Umbilical cord (tissue), 1 donor: ENCODE data around the gene CCR5AS.
"Not testable (repeated sequence)": the region's sequence is repeated elsewhere in the genome, so short reads cannot be mapped to it uniquely, and the experiment has no call there.

Experiments used
- DNase-seq: peaks from one replicate; pipeline ENCODE4 v3.0.0-alpha.2; 2015; ENCODE audit warnings: low spot score

The CCR5AS gene

DNA sequence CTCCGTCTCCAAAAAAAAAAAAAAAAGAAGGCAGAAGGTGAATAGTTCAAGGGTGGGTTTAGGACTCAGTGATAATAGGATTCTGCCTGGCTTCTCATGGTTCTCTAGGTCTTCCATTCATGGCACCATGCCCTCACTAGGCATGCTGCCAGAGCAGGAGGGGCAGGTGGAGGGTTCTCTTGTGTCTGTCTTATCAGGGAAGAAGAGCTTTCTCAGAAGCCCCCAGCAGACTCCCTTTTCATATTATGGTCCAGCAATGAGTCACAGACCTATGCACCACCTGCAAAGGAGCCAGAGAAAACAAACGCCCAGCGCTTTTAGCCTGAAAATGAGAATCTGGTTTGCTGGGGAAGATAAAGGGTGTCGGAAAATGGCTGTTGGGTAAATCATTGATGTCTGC lies 50.0 kb downstream of the CCR5AS start:
- DNase-seq, result no peak

DNA sequence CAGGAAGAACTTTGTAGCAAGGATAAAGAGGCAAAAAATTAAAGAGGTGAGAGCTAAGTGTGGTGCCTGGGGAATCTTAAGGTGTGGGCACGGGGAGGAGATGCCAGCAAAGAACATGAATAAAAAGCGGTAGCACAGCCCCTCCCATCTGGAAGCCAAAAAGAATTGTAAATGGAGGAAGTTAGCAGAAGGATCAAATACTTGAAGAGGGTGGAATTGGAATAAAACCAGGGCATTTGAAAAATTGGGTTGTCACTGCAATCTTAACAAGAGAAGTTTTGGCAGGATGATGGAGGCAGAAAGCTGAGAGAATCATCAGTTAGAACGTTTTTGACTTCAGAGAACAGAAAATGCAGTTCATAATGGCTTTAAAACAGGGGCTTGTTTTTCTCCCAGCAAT lies 50.6 kb downstream of the CCR5AS start:
- no peak for DNase-seq

DNA sequence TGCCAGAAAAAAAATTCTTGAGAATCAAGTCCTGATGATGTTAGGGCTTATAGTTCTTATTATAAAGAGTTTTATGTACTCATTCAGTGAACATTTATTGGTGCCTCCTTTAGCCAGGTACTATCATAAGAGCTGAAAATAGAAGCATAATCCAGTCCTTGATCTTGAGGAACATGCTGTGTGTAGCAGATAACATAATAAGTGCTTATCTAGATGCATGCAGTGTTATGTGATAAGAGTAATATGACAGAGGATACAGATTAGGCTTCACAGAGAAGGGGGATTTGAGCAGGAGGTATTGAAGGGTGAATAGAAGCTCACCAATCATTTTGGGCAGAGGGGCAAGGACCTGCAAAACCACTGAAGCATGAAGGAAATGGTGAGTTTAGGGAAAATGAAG lies 51.9 kb downstream of the CCR5AS start:
- no peak for DNase-seq

- no peak for DNase-seq
Measured at GRCh38 chr3:46354478-46354877, 52.4 kb downstream of the CCR5AS start.

GRCh38 chr3:46353647-46354410 lies 53.0 kb downstream of the CCR5AS start, which contains the start of gene CCR2:
Gene CCR2, plus strand, starts transcription at chr3:46354111. Its CDS starts 3,417 bp downstream, at chr3:46357528.
- peak; percentile 27 for DNase-seq

GRCh38 chr3:46353090-46353489 lies 53.8 kb downstream of the CCR5AS start:
- DNase-seq, result no peak

GRCh38 chr3:46351646-46352045 lies 55.2 kb downstream of the CCR5AS start:
- DNase-seq, result no peak

DNA sequence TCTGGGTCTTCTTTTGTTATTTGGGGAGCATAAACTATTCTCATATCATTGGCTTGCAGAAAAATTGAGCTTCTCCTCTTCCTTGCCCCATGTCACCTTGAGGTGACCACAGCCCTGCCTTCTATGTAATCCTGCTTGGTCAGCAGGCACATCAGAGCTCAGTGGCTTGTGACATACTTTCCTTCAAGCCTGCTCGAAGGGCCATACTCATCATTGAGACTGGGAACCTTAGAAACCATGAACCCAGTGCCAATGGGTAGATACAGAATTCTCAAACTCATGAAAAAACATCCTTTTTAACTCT lies 56.7 kb downstream of the CCR5AS start:
- DNase-seq, result no peak

DNA sequence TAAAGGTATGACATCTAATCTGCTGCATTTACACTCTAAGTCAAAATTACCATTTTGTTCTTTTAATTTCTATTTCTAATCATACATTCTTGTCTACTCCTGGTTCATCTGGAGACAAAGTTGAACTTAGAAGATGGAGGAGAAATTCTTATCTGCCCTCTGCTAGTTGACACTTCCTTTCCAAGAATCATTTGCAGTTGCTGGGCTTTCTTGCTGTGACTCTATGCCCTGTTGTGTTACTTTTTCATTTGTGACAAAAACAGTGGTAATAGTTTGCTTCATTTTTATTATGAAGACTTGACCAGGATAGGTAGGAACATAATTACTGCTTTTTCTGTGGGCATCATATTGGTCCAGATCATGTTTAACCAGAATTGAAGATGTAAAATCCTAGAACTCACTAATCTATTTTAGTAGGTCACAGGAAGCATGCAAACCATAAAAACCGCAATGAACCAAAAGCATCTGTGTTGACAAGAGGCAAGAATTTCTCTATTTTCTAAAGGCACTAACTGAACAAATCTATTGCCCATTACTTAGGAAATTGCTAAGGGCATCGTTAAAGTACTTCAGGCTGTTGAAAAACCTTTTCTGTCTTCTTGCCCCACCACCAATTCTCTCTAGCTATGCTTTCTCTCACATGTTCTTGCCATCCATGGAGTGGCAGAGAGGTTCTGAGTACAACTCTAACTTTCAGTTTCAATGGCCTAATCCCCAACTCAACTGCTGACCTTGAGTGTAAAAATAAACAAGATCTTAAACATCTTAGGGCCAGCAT lies 57.2 kb downstream of the CCR5AS start:
- DNase-seq, result no peak

DNA sequence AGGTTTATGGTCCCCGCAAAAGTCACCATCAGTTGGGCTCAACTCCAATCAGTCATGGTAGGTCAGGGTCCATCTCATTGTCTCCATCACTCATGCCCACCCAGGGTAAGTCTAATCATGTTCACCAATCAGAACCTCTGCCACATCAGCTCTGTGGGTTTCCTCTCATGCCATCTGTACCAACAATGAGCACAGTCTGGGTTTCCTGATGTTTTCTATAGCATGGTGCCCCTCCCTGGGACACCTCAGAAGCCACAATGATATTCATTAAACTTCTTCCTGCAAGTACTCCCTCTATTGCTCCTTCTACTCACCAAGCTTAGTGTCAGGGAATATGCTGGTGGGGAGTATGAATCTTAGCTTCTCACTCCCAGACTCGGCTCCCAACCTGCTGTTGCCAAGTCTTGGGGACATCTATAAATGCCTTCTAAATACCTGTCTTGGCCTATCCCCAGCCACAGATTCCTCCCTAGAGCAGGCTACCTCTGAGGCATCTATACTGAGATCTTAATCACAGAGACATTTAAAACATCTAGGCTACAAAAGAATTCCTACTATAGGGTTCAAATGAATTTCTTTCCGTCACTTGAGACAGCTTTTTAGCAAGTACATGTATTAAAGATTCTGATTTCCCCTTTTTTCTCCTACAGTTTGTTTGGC lies 57.9 kb downstream of the CCR5AS start:
- DNase-seq, result no peak

DNA sequence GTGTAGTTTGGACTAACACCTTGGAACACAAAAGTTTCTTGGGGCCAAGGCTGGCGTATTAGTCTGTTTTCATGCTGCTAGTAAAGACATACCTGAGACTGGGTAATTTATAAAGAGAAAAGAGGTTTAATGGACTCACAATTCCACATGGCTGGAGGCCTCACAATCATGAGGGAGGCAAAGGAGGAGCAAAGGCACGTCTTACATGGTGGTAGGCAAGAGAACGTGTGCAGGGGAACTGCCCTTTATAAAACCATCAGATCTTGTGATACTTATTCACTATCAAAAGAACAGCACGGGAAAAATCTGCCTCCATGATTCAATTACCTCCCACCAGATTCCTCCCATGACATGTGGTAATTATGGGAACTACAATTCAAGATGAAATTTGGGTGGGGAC lies 62.4 kb downstream of the CCR5AS start:
- DNase-seq, result no peak

DNA sequence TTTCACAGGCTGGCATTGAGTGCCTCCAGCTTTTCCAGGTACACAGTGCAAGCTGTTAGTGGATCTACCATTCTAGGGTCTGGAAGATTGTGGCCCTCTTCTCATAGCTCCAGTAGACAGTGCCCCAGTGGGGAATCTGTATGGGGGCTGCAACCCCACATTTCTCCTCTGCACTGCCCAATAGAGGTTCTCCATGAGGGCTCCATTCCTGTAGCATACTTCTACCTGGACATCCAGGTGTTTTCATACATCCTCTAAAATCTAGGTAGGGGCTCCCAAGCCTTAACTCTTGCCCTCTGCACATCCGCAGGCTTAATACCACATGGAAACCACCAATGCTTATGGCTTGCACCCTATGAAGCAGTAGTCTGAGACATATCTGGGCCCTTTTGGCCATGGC lies 68.0 kb downstream of the CCR5AS start:
- no peak for DNase-seq

- no peak for DNase-seq
Measured at GRCh38 chr3:46337911-46338310, 69.0 kb downstream of the CCR5AS start.

DNA sequence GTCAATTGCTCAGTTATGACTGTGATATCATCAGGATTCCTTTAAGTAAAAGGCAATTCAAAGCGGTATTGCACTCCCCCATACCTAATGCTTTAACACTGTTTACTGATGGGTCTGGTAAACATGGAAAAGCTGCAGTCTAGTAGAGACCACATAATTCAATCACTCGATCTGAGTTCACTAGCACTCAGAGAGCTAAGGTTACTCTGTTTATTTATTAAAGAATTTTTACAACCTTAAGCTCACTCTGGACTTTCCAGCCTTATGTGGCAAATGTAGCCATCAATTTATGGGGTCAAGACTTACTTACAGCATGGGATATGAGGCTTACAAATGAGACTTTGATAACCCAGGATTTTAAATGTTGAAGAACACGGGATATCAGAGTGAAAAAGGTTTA lies 71.3 kb downstream of the CCR5AS start:
- DNase-seq, result no peak

- DNase-seq, result peak; percentile 7
Measured at GRCh38 chr3:46334741-46335478, 72.0 kb downstream of the CCR5AS start.

DNA sequence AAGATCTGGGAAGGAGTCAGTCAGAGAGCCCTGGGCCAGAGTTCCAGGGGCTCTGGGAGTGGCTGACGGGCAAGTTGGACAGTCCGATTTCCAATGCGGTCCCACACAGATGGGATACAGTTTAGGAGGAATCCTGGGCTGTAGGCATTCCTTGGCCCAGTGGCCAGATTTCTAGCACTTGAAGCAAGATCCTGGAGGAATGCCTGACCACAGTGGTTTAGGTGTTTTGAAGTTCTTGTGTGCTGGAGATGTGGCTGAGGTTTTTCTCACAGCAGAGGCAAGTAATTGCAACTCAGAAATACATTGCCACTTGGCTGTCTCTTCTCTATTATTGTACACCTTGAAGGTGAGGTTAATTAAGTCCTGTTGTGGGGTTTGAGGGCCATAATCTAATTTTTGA lies 76.2 kb downstream of the CCR5AS start:
- not testable (repeated sequence) for DNase-seq

DNA sequence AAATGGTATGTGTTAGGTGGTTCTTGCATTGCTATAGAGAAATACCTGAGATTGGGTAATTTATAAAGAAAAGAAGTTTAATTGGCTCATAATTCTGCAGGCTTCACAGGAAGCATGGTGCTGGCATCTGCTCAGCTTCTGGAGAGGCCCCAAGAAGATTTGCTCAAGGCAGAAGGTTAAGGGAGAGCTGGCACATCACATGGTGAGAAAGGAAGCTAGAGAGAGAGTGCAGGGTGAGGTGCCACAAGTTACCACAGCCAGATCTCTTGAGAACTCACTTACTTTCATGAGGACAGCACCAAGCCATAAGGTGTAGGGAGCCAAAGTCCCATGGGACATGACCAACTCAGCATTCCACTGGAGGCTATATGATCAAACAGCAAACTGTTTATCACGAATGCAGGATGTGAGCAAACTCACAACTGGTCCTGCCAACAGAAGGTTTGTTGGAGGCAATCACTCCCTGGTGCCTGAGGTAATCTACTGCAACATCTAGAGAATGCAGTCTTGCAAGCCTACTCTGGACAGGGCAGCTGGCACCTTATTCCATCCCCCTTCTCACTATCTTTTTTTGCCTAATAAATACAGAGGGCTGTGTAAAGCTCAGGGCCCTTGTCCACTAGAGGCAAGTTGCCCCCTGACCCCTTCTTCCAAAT lies 81.1 kb downstream of the CCR5AS start:
- no peak for DNase-seq

- DNase-seq, result no peak
Measured at GRCh38 chr3:46324036-46324435, 82.8 kb downstream of the CCR5AS start.

DNA sequence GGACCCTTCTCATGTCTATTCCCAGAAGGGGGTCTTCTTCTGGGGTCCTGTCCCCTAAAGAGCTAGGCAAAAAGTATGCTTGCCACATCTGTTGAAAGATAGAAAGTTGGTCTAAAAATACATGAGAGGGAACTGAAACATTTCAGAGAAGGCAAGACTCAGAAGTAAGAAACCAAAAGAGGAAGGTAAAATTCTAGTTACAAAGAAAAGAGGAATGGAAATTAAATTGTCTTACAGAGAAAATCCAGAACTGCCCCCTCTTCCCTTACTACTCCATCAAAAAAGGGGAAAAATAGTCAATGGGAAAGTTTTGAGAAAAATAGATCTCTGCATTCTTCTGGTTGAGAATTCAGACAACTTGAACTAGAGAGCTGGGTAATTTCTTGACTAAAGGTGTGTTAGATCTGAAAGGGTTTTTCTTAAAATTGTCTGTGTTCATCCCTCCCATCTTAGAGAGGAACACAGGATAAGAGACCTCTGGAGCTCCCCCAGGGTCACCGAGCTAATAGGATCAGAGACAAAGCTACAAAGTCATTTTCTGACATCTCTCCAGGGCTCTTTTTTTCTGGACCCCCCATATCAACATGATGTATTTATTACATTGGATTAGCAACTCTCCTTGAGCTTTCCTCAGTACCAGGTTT lies 85.3 kb downstream of the CCR5AS start:
- peak; percentile 13 for DNase-seq

GRCh38 chr3:46318207-46318927 lies 88.5 kb downstream of the CCR5AS start:
- DNase-seq, result no peak
